Measurements from ENCODE around the gene TGFB1I1.

DNA sequence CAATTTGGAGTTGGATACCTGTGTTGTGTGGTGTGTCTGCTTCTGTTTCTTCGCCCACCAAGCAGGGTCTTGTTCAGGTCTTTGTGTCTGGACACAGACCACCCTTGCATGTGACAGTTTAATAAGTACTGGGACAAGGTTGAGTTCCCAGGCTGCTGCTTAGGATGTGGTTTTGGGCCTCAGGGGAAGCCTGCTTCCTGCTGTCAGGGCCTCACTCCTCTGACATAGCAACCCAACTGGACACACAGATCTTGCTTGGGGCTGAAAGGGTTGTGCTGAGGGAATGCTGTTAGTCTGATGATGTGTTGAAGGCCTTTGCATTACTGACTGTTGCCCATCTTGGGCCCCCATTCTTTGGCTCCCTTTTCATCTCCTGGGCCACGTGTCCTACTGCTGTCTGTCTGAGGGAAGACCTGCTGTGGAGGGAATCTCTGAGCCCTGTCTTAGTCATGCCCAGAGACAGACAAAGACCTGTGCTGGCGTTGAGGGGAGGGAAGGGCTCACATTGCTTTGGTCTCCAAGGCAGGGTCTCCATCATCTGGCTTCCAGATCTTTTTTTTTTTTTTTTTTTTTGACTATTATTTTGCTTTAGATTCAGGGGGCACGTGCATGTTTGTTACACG lies 4.7 kb upstream of the TGFB1I1 start:
- TF ChIP-seq POLR2A (IDR thresholded peaks at IDR 0.05; ENCODE audit: low read depth, low read length) (no peak), JUN (IDR thresholded peaks at IDR 0.05; ENCODE audit: borderline replicate concordance, insufficient read depth, insufficient read length, low read depth) (no peak), POLR2AphosphoS5 (IDR thresholded peaks at IDR 0.05; ENCODE audit: insufficient read depth, low read depth, low read length) (no peak), GATA2 (IDR thresholded peaks at IDR 0.05; ENCODE audit: insufficient read depth, insufficient read length, low read depth, low read length) (no peak), FOS (IDR thresholded peaks at IDR 0.05; ENCODE audit: borderline replicate concordance, insufficient read depth, low read length) (no peak), MYC (IDR thresholded peaks at IDR 0.05; ENCODE audit: low read depth, low read length) (no peak), EZH2 (IDR thresholded peaks at IDR 0.05; ENCODE audit: borderline replicate concordance, low read depth, low read length, severe bottlenecking) (no peak)
- TF ChIP-seq, protein P1, sequence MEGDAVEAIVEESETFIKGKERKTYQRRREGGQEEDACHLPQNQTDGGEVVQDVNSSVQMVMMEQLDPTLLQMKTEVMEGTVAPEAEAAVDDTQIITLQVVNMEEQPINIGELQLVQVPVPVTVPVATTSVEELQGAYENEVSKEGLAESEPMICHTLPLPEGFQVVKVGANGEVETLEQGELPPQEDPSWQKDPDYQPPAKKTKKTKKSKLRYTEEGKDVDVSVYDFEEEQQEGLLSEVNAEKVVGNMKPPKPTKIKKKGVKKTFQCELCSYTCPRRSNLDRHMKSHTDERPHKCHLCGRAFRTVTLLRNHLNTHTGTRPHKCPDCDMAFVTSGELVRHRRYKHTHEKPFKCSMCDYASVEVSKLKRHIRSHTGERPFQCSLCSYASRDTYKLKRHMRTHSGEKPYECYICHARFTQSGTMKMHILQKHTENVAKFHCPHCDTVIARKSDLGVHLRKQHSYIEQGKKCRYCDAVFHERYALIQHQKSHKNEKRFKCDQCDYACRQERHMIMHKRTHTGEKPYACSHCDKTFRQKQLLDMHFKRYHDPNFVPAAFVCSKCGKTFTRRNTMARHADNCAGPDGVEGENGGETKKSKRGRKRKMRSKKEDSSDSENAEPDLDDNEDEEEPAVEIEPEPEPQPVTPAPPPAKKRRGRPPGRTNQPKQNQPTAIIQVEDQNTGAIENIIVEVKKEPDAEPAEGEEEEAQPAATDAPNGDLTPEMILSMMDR (IDR thresholded peaks at IDR 0.05; ENCODE audit: extremely low read depth in 1 of 2, insufficient read depth in 1 of 2, low read depth in 1 of 2, low read length in 2 of 2) = no peak
- TF ChIP-seq, protein P2, sequence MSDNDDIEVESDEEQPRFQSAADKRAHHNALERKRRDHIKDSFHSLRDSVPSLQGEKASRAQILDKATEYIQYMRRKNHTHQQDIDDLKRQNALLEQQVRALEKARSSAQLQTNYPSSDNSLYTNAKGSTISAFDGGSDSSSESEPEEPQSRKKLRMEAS (IDR thresholded peaks at IDR 0.05; ENCODE audit: insufficient read depth, insufficient read length) = no peak
